ENCODE data around the gene PNPLA6.

The PNPLA6 gene

GRCh38 chr19:7506385-7507328 is 28.9 kb upstream of the PNPLA6 start:
- Mint-ChIP-seq H3K9me3 (no peaks in the 10 kb centered on the region), H3K4me3 (no peak overlapping the region), H3K36me3 (ENCODE audit: low read depth) (no peaks in the 10 kb centered on the region), H3K27ac (no peak overlapping the region), H3K4me1 (ENCODE audit: low read depth) (peaks cover 12% of the 10 kb centered on the region), H3K27me3 (peaks cover 43% of the 10 kb centered on the region)

- Mint-ChIP-seq H3K27ac (no peak overlapping the region), H3K27me3 (peaks cover 33% of the 10 kb centered on the region), H3K36me3 (ENCODE audit: low read depth) (no peaks in the 10 kb centered on the region), H3K4me1 (ENCODE audit: low read depth) (peaks cover 12% of the 10 kb centered on the region), H3K4me3 (no peak overlapping the region), H3K9me3 (no peaks in the 10 kb centered on the region)
Measured at GRCh38 chr19:7507884-7508283, 27.6 kb upstream of the PNPLA6 start.

GRCh38 chr19:7509625-7510024 is 25.9 kb upstream of the PNPLA6 start:
- peaks cover 12% of the 10 kb centered on the region for H3K4me1 Mint-ChIP-seq (ENCODE audit: low read depth)
- no peak overlapping the region for H3K27ac Mint-ChIP-seq
- no peaks in the 10 kb centered on the region for H3K36me3 Mint-ChIP-seq (ENCODE audit: low read depth)
- no peak overlapping the region for H3K4me3 Mint-ChIP-seq
- no peaks in the 10 kb centered on the region for H3K9me3 Mint-ChIP-seq
- peaks cover 23% of the 10 kb centered on the region for H3K27me3 Mint-ChIP-seq

GRCh38 chr19:7512400-7512851 is 23.1 kb upstream of the PNPLA6 start:
- H3K9me3 Mint-ChIP-seq = no peaks in the 10 kb centered on the region
- H3K36me3 Mint-ChIP-seq (ENCODE audit: low read depth) = no peaks in the 10 kb centered on the region
- peaks cover 16% of the 10 kb centered on the region for H3K4me1 Mint-ChIP-seq (ENCODE audit: low read depth)
- no peak overlapping the region for H3K4me3 Mint-ChIP-seq
- no peak overlapping the region for H3K27ac Mint-ChIP-seq
- peaks cover 8% of the 10 kb centered on the region for H3K27me3 Mint-ChIP-seq

GRCh38 chr19:7513809-7514642 is 21.5 kb upstream of the PNPLA6 start:
- H3K4me3 Mint-ChIP-seq = no peak overlapping the region
- H3K4me1 Mint-ChIP-seq (ENCODE audit: low read depth) = peaks cover 16% of the 10 kb centered on the region
- H3K36me3 Mint-ChIP-seq (ENCODE audit: low read depth) = no peaks in the 10 kb centered on the region
- H3K9me3 Mint-ChIP-seq = no peaks in the 10 kb centered on the region
- H3K27me3 Mint-ChIP-seq = peaks cover 8% of the 10 kb centered on the region
- H3K27ac Mint-ChIP-seq = no peak overlapping the region

- Mint-ChIP-seq H3K9me3 (no peaks in the 10 kb centered on the region), H3K27ac (peak overlapping the region; percentile 99), H3K4me1 (ENCODE audit: low read depth) (peaks cover 16% of the 10 kb centered on the region), H3K36me3 (ENCODE audit: low read depth) (no peaks in the 10 kb centered on the region), H3K4me3 (peak overlapping the region; percentile 90), H3K27me3 (peaks cover 3% of the 10 kb centered on the region)
Measured at GRCh38 chr19:7515110-7515644, 20.3 kb upstream of the PNPLA6 start.

- Mint-ChIP-seq H3K27ac (peak within 1 kb of the TSS; percentile 99), H3K27me3 (no peaks in the 10 kb centered on the region)
Measured at GRCh38 chr19:7515645-7516151, 19.8 kb upstream of the PNPLA6 start, which contains the start of gene ZNF358. Gene ZNF358 (plus strand): TSS chr19:7516103. CDS start chr19:7519243, 3,140 bp downstream.

GRCh38 chr19:7516333-7516732 is 19.2 kb upstream of the PNPLA6 start:
- no peaks in the 10 kb centered on the region for H3K27me3 Mint-ChIP-seq
- no peaks in the 10 kb centered on the region for H3K36me3 Mint-ChIP-seq (ENCODE audit: low read depth)
- H3K4me1 Mint-ChIP-seq (ENCODE audit: low read depth) = peaks cover 16% of the 10 kb centered on the region
- H3K27ac Mint-ChIP-seq = peak overlapping the region; percentile 79
- no peaks in the 10 kb centered on the region for H3K9me3 Mint-ChIP-seq
- H3K4me3 Mint-ChIP-seq = peak overlapping the region; percentile 77

More at GRCh38 chr19:7515645-7516151, 19.8 kb upstream of the PNPLA6 start, which contains the start of gene ZNF358:
- peak within 1 kb of the TSS; percentile 90 for H3K4me3 Mint-ChIP-seq
- H3K36me3 Mint-ChIP-seq (ENCODE audit: low read depth) = no peaks in the 10 kb centered on the region
- peaks cover 16% of the 10 kb centered on the region for H3K4me1 Mint-ChIP-seq (ENCODE audit: low read depth)
- H3K9me3 Mint-ChIP-seq = no peaks in the 10 kb centered on the region

GRCh38 chr19:7516878-7517277 is 18.6 kb upstream of the PNPLA6 start:
- H3K36me3 Mint-ChIP-seq (ENCODE audit: low read depth) = no peaks in the 10 kb centered on the region
- H3K4me3 Mint-ChIP-seq = peak overlapping the region; percentile 77
- H3K9me3 Mint-ChIP-seq = no peaks in the 10 kb centered on the region
- H3K4me1 Mint-ChIP-seq (ENCODE audit: low read depth) = peaks cover 19% of the 10 kb centered on the region
- peak overlapping the region; percentile 79 for H3K27ac Mint-ChIP-seq
- H3K27me3 Mint-ChIP-seq = no peaks in the 10 kb centered on the region

- Mint-ChIP-seq H3K36me3 (ENCODE audit: low read depth) (no peaks in the 10 kb centered on the region), H3K27ac (no peak overlapping the region), H3K4me1 (ENCODE audit: low read depth) (peaks cover 29% of the 10 kb centered on the region), H3K9me3 (no peaks in the 10 kb centered on the region), H3K4me3 (no peak overlapping the region), H3K27me3 (no peaks in the 10 kb centered on the region)
Measured at GRCh38 chr19:7519361-7520130, 16.0 kb upstream of the PNPLA6 start.

- Mint-ChIP-seq H3K27ac (no peak overlapping the region), H3K36me3 (ENCODE audit: low read depth) (no peaks in the 10 kb centered on the region), H3K9me3 (no peaks in the 10 kb centered on the region), H3K4me3 (no peak overlapping the region), H3K27me3 (no peaks in the 10 kb centered on the region), H3K4me1 (ENCODE audit: low read depth) (peaks cover 25% of the 10 kb centered on the region)
Measured at GRCh38 chr19:7520131-7521051, 15.1 kb upstream of the PNPLA6 start.

GRCh38 chr19:7521551-7522071 is 13.9 kb upstream of the PNPLA6 start:
- no peaks in the 10 kb centered on the region for H3K36me3 Mint-ChIP-seq (ENCODE audit: low read depth)
- H3K27me3 Mint-ChIP-seq = no peaks in the 10 kb centered on the region
- H3K4me1 Mint-ChIP-seq (ENCODE audit: low read depth) = peaks cover 20% of the 10 kb centered on the region
- peak overlapping the region; percentile 84 for H3K4me3 Mint-ChIP-seq
- H3K9me3 Mint-ChIP-seq = no peaks in the 10 kb centered on the region
- H3K27ac Mint-ChIP-seq = peak overlapping the region; percentile 79
